IMR-90 (cell line): Measurements from ENCODE around the gene TAS2R9.

Source experiments
- BHLHE40 ChIP-seq: fragments of 150-350 bp; IDR thresholded peaks from 2 replicates; pipeline ENCODE4 v1.6.1; 2016; ENCODE audit warnings: mild to moderate bottlenecking, low read depth, low read length
- MAFK ChIP-seq: IDR thresholded peaks from 2 replicates; pipeline ENCODE4 v1.6.1; 2012; ENCODE audit warnings: low read depth, low read length, improper control_type of control experiment
- MAZ ChIP-seq: IDR thresholded peaks from 2 replicates; pipeline ENCODE4 v1.6.1; 2012; ENCODE audit warnings: low read depth, mild to moderate bottlenecking, low read length, improper control_type of control experiment, moderate library complexity, borderline replicate concordance
- MXI1 ChIP-seq: IDR thresholded peaks from 2 replicates; pipeline ENCODE4 v1.6.1; 2012; ENCODE audit warnings: low read depth, mild to moderate bottlenecking, low read length, moderate library complexity, borderline replicate concordance
- POLR2A ChIP-seq: IDR thresholded peaks from 2 replicates; pipeline ENCODE4 v1.6.1; 2012; ENCODE audit warnings: mild to moderate bottlenecking, low read depth, low read length
- RAD21 ChIP-seq: IDR thresholded peaks from 2 replicates; pipeline ENCODE4 v1.6.1; 2012; ENCODE audit warnings: low read length, improper control_type of control experiment
- RCOR1 ChIP-seq: IDR thresholded peaks from 2 replicates; pipeline ENCODE4 v1.6.1; 2012; ENCODE audit warnings: mild to moderate bottlenecking, low read length, improper control_type of control experiment; ENCODE audit not compliant: insufficient replicate concordance
- RFX5 ChIP-seq: IDR thresholded peaks from 2 replicates; pipeline ENCODE4 v1.8.0; 2012; ENCODE audit warnings: low read depth, mild to moderate bottlenecking, low read length, moderate library complexity
- SMC3 ChIP-seq: fragments of 150-350 bp; IDR thresholded peaks from 2 replicates; pipeline ENCODE4 v1.6.1; 2016; ENCODE audit warnings: low read depth, mild to moderate bottlenecking, antibody characterized with exemption, low read length, moderate library complexity
- USF2 ChIP-seq: fragments of 150-350 bp; IDR thresholded peaks from 2 replicates; pipeline ENCODE4 v1.6.1; 2017; ENCODE audit warnings: mild to moderate bottlenecking, antibody characterized with exemption, low read length, low read depth
- TF ChIP-seq, protein P1 (sequence below): conservative IDR thresholded peaks from 2 replicates; pipeline ENCODE4 v1.5.1; 2012; ENCODE audit warnings: mild to moderate bottlenecking, low read depth, low read length, improper control_type of control experiment
- TF ChIP-seq, protein P2 (sequence below): fragments of 150-350 bp; IDR thresholded peaks from 2 replicates; pipeline ENCODE4 v1.6.1; 2016; ENCODE audit warnings: low read depth, mild to moderate bottlenecking, low read length, moderate library complexity, borderline replicate concordance

- TF ChIP-seq, protein P1, sequence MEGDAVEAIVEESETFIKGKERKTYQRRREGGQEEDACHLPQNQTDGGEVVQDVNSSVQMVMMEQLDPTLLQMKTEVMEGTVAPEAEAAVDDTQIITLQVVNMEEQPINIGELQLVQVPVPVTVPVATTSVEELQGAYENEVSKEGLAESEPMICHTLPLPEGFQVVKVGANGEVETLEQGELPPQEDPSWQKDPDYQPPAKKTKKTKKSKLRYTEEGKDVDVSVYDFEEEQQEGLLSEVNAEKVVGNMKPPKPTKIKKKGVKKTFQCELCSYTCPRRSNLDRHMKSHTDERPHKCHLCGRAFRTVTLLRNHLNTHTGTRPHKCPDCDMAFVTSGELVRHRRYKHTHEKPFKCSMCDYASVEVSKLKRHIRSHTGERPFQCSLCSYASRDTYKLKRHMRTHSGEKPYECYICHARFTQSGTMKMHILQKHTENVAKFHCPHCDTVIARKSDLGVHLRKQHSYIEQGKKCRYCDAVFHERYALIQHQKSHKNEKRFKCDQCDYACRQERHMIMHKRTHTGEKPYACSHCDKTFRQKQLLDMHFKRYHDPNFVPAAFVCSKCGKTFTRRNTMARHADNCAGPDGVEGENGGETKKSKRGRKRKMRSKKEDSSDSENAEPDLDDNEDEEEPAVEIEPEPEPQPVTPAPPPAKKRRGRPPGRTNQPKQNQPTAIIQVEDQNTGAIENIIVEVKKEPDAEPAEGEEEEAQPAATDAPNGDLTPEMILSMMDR = no peak
- TF ChIP-seq POLR2A (no peak), RAD21 (no peak), MAFK (no peak), RCOR1 (no peak), USF2 (no peak), MAZ (no peak), SMC3 (no peak), RFX5 (no peak), MXI1 (no peak), BHLHE40 (no peak)
- TF ChIP-seq, protein P2, sequence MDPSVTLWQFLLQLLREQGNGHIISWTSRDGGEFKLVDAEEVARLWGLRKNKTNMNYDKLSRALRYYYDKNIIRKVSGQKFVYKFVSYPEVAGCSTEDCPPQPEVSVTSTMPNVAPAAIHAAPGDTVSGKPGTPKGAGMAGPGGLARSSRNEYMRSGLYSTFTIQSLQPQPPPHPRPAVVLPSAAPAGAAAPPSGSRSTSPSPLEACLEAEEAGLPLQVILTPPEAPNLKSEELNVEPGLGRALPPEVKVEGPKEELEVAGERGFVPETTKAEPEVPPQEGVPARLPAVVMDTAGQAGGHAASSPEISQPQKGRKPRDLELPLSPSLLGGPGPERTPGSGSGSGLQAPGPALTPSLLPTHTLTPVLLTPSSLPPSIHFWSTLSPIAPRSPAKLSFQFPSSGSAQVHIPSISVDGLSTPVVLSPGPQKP = no peak
Observed at GRCh38 chr12:10810068-10810467, at the start of gene TAS2R9.
